ENCODE results near the gene MVB12B. TPM values are rescaled to one million over a fixed set of nuclear protein-coding genes. Genes with fewer than 3 reads are reported as not detected.

MVB12B gene
- total and polyA plus RNA-seq, 2 donors from 2014 or later, result 4.5 to 12.3 TPM

DNA sequence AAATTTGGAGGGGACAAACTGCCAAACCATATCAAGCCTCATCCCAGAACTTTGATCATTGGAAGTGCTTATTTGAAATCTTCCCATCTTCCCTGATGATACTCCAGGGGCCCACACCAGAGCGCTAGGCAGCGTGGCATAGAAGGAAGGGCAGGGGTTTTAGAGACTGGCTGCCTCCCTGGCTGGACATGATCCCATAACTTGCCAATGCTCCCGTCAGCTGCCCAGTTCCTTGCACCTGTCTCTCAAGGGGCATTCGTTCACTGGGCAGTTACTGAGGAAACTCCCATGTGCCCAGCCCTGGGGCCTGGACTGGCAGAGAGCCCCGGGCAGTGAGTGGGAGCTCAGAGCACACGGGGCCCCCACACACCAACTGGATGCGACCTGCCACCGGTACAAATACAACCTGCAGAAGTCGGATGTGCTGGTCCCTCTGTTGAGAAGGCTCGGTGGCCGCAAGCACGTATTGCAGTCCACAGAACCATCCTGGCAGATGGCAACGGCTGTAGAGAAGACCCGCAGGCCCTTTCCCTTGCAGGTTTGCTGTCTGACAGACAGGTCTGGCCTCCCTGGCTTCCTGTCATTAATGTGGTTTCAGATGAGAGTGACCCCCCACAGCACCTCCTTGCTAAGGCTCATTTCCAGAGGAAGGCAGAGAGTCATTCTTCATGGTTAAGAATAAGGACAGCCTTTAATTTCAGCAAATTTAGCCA is 122.4 kb downstream of the MVB12B start:
- no peak overlapping the region for H3K27ac ChIP-seq (ENCODE audit: low read depth in 2 of 2, low read length in 2 of 2)
- H3K9ac ChIP-seq (ENCODE audit: low read length in 3 of 3), result no peak overlapping the region
- no peaks in the 10 kb centered on the region for H3K9me3 ChIP-seq (ENCODE audit: control insufficient read depth in 2 of 3, insufficient read depth in 1 of 3, low read length in 3 of 3)
- H3K36me3 ChIP-seq (ENCODE audit: control insufficient read depth in 2 of 3, insufficient read depth in 3 of 3, low read length in 3 of 3), result no peaks in the 10 kb centered on the region
- TF ChIP-seq, protein P1, sequence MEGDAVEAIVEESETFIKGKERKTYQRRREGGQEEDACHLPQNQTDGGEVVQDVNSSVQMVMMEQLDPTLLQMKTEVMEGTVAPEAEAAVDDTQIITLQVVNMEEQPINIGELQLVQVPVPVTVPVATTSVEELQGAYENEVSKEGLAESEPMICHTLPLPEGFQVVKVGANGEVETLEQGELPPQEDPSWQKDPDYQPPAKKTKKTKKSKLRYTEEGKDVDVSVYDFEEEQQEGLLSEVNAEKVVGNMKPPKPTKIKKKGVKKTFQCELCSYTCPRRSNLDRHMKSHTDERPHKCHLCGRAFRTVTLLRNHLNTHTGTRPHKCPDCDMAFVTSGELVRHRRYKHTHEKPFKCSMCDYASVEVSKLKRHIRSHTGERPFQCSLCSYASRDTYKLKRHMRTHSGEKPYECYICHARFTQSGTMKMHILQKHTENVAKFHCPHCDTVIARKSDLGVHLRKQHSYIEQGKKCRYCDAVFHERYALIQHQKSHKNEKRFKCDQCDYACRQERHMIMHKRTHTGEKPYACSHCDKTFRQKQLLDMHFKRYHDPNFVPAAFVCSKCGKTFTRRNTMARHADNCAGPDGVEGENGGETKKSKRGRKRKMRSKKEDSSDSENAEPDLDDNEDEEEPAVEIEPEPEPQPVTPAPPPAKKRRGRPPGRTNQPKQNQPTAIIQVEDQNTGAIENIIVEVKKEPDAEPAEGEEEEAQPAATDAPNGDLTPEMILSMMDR (IDR thresholded peaks at IDR 0.05; ENCODE audit: borderline replicate concordance, extremely low read depth, insufficient read depth), result no peak
- intact Hi-C loops (cut with DNase I), result no loop called here
- DNase-seq, result no peak
- H3K4me3 ChIP-seq (ENCODE audit: low read length in 3 of 3), result no peak overlapping the region
- H3K4me1 ChIP-seq (ENCODE audit: control insufficient read depth in 2 of 3, insufficient read depth in 2 of 3, low read depth in 1 of 3, low read length in 3 of 3), result no peaks in the 10 kb centered on the region
- H3K27me3 ChIP-seq (ENCODE audit: control insufficient read depth, insufficient read depth, low read length), result no peaks in the 10 kb centered on the region
- FAIRE-seq, result no peak

DNA sequence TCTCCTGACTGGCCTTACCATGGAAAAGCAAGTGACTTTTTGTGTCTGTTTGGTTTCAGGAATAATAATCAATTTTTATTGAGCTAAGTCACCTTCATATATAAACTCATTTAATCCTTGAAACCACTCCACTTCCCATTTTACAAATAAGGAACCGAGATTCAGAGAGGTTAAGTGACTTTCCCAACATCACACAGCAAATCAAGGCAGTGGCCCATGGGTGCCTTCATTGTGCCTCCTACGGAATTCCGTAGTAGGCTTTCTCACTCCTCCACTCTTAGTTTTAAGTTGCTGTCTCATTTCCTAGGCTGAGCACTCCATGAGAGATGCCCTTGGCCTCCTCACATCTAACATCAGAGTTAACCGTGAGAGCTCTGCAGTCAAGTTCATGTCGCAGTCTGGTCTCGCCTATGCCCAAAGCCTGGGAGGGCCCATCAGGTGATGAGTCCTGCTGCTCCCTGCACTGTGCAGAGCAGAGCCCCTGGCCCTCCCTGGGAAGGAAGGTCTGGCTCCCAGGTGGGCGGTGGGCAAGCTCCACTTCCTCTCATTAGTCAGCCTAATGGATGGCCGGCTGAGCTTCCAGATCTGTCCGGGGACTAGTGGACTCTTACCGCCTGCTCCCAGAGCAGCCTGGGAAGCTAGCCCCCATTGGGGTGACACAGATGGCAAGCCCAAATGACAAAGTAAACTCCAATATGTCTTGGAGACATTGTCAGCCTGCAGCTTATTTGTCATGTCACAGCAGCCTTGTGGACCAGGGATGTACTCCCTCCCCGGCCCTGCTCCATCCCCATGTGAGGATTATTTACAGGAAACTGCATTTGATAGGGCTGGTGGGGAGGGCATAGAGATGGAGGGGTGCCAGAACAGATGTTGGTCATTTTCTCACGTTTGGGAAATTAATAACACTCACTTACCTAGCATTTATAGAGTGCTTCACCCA is 123.4 kb downstream of the MVB12B start:
- H3K27me3 ChIP-seq (ENCODE audit: control insufficient read depth, insufficient read depth, low read length), result no peaks in the 10 kb centered on the region
- no peak overlapping the region for H3K27ac ChIP-seq (ENCODE audit: low read depth in 2 of 2, low read length in 2 of 2)
- H3K4me3 ChIP-seq (ENCODE audit: low read length in 3 of 3), result no peak overlapping the region
- intact Hi-C loops (cut with DNase I), result no loop called here
- H3K9me3 ChIP-seq (ENCODE audit: control insufficient read depth in 2 of 3, insufficient read depth in 1 of 3, low read length in 3 of 3), result no peaks in the 10 kb centered on the region
- TF ChIP-seq, protein P1 (IDR thresholded peaks at IDR 0.05; ENCODE audit: borderline replicate concordance, extremely low read depth, insufficient read depth), result no peak
- DNase-seq (no peak), FAIRE-seq (no peak)
- H3K4me1 ChIP-seq (ENCODE audit: control insufficient read depth in 2 of 3, insufficient read depth in 2 of 3, low read depth in 1 of 3, low read length in 3 of 3), result no peaks in the 10 kb centered on the region
- H3K36me3 ChIP-seq (ENCODE audit: control insufficient read depth in 2 of 3, insufficient read depth in 3 of 3, low read length in 3 of 3), result no peaks in the 10 kb centered on the region
- H3K9ac ChIP-seq (ENCODE audit: low read length in 3 of 3), result no peak overlapping the region

DNA sequence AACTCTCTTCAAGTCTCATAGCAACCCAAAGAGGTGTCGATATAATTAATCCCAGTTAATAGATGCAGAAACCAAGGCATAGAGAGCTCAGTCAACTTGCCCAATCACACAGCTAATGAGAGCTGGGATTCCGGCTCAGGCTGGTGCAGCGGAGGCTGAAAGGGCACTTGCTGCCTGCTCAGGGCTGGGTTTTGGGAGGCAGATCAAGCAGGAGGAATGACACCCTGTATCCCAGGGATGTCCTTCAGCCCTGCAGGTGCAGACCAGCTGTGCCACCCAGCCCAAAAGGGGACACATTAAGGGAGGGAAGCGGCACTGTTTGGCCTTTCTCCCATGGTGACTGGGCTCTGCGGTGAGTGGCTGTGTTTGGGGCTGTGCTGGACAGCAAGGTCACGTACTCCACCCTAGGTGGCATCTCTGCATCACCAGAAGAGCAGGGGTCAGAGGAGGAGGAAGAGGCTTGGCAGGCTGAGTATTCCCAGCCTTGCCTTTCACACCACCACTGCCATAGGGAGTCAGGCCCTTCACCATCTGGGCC is 124.1 kb downstream of the MVB12B start:
- Histone ChIP-seq H3K27me3 (ENCODE audit: control insufficient read depth, insufficient read depth, low read length) (no peaks in the 10 kb centered on the region), H3K9ac (ENCODE audit: low read length in 3 of 3) (no peak overlapping the region), H3K4me3 (ENCODE audit: low read length in 3 of 3) (no peak overlapping the region), H3K4me1 (ENCODE audit: control insufficient read depth in 2 of 3, insufficient read depth in 2 of 3, low read depth in 1 of 3, low read length in 3 of 3) (no peaks in the 10 kb centered on the region), H3K9me3 (ENCODE audit: control insufficient read depth in 2 of 3, insufficient read depth in 1 of 3, low read length in 3 of 3) (no peaks in the 10 kb centered on the region), H3K36me3 (ENCODE audit: control insufficient read depth in 2 of 3, insufficient read depth in 3 of 3, low read length in 3 of 3) (no peaks in the 10 kb centered on the region), H3K27ac (ENCODE audit: low read depth in 2 of 2, low read length in 2 of 2) (no peak overlapping the region)
- no peak for FAIRE-seq
- intact Hi-C loops (cut with DNase I), result no loop called here
- no peak for DNase-seq
- TF ChIP-seq, protein P1 (IDR thresholded peaks at IDR 0.05; ENCODE audit: borderline replicate concordance, extremely low read depth, insufficient read depth), result no peak

Measured in kidney (tissue), 14 donors.